WTC11 (cell line): ENCODE measurements around the gene TEX12. TPM values are rescaled to one million over a fixed set of nuclear protein-coding genes. Genes with fewer than 3 reads are reported as not detected.

ENCODE experiments used
- ATAC-seq: fragments of 200-7000 bp; cut with Tn5 transposase; 2 replicates; pipeline ENCODE4 v1.10.0; 2021; ENCODE audit warnings: mild to moderate bottlenecking, moderate library complexity
- CTCF ChIA-PET: fragments of 300-600 bp; sonication (Branson Sonifier 250); formaldehyde crosslinking; loops from one replicate; lab custom pipeline; 2021; ENCODE audit warnings: antibody characterized with exemption; lab: Charles Lee
- POLR2A ChIA-PET: fragments of 350-600 bp; sonication (Branson Sonifier 250); formaldehyde crosslinking; loops from one replicate; lab custom pipeline; 2021; ENCODE audit warnings: antibody characterized with exemption; lab: Charles Lee
- DNase-seq: peaks from one replicate; pipeline ENCODE4 v3.0.0; 2021; ENCODE audit warnings: low spot score
- H3K27ac Mint-ChIP-seq: 2 replicates; pipeline ENCODE4 v1.8.0; 2021; ENCODE audit warnings: mixed read lengths
- H3K27me3 Mint-ChIP-seq: 2 replicates; pipeline ENCODE4 v1.8.0; 2021; ENCODE audit warnings: low read depth, mild to moderate bottlenecking, moderate library complexity, mixed read lengths
- H3K36me3 Mint-ChIP-seq: 2 replicates; pipeline ENCODE4 v1.8.0; 2021; ENCODE audit warnings: mixed read lengths
- H3K4me1 Mint-ChIP-seq: 2 replicates; pipeline ENCODE4 v1.8.0; 2022; ENCODE audit warnings: mixed read lengths
- H3K4me3 Mint-ChIP-seq: 2 replicates; pipeline ENCODE4 v1.8.0; 2021; ENCODE audit warnings: mild to moderate bottlenecking, moderate library complexity, mixed read lengths
- H3K9me3 Mint-ChIP-seq: 2 replicates; pipeline ENCODE4 v1.8.0; 2021; ENCODE audit warnings: mixed read lengths
- CREM ChIP-seq: sonication (generic); formaldehyde crosslinking; IDR thresholded peaks from 2 replicates; pipeline ENCODE4 v1.8.1; 2022; ENCODE audit warnings: mild to moderate bottlenecking, missing genetic modification reagents, moderate library complexity
- GRHL2 ChIP-seq: fragments of 250-450 bp; sonication (Bioruptor Pico); IDR thresholded peaks from 2 replicates; pipeline ENCODE4 v1.8.0; 2022; ENCODE audit warnings: mild to moderate bottlenecking, moderate library complexity; ENCODE audit not compliant: insufficient replicate concordance, severe bottlenecking
- HMGA2 ChIP-seq: fragments of 250-450 bp; sonication (Bioruptor Pico); IDR thresholded peaks from 2 replicates; pipeline ENCODE4 v1.4.0; 2021; ENCODE audit warnings: mild to moderate bottlenecking, moderate library complexity
- IRF2 ChIP-seq: sonication (generic); formaldehyde crosslinking; IDR thresholded peaks from 2 replicates; pipeline ENCODE4 v1.8.0; 2022; ENCODE audit warnings: low read depth, missing genetic modification reagents, borderline replicate concordance
- JAZF1 ChIP-seq: fragments of 250-450 bp; sonication (Bioruptor Pico); IDR thresholded peaks from 2 replicates; pipeline ENCODE4 v1.9.0; 2021; ENCODE audit warnings: moderate library complexity, mild to moderate bottlenecking, inconsistent platforms
- MYBL2 ChIP-seq: sonication (generic); formaldehyde crosslinking; IDR thresholded peaks from 2 replicates; pipeline ENCODE4 v1.8.1; 2023; ENCODE audit warnings: mild to moderate bottlenecking, moderate library complexity, missing genetic modification reagents
- PRRX2 ChIP-seq: fragments of 250-450 bp; sonication (Bioruptor Pico); IDR thresholded peaks from 2 replicates; pipeline ENCODE4 v1.8.0; 2021; ENCODE audit warnings: mild to moderate bottlenecking
- RORB ChIP-seq: fragments of 250-450 bp; sonication (Bioruptor Pico); IDR thresholded peaks from 2 replicates; pipeline ENCODE4 v1.9.0; 2021; ENCODE audit warnings: mild to moderate bottlenecking
- SMAD4 ChIP-seq: sonication (generic); formaldehyde crosslinking; IDR thresholded peaks from 2 replicates; pipeline ENCODE4 v1.8.0; 2022; ENCODE audit warnings: mild to moderate bottlenecking, missing genetic modification reagents
- SP1 ChIP-seq: sonication (generic); formaldehyde crosslinking; conservative IDR thresholded peaks from 2 replicates; pipeline ENCODE4 v1.8.1; 2022; ENCODE audit warnings: missing genetic modification reagents
- TP53 ChIP-seq: sonication (generic); formaldehyde crosslinking; IDR thresholded peaks from 2 replicates; pipeline ENCODE4 v1.8.1; 2023; ENCODE audit warnings: mild to moderate bottlenecking, missing genetic modification reagents
- ZNF219 ChIP-seq: sonication (generic); formaldehyde crosslinking; IDR thresholded peaks from 2 replicates; pipeline ENCODE4 v1.8.0; 2023; ENCODE audit warnings: missing genetic modification reagents, mild to moderate bottlenecking, borderline replicate concordance
- ZNF232 ChIP-seq: sonication (generic); formaldehyde crosslinking; IDR thresholded peaks from 2 replicates; pipeline ENCODE4 v1.8.0; 2022; ENCODE audit warnings: mild to moderate bottlenecking, missing genetic modification reagents
- ZNF263 ChIP-seq: sonication (generic); formaldehyde crosslinking; IDR thresholded peaks from 2 replicates; pipeline ENCODE4 v1.8.1; 2022; ENCODE audit warnings: low read depth, mild to moderate bottlenecking, moderate library complexity, missing genetic modification reagents
- ZNF416 ChIP-seq: fragments of 250-450 bp; sonication (Bioruptor Pico); IDR thresholded peaks from 2 replicates; pipeline ENCODE4 v1.9.0; 2021; ENCODE audit warnings: mild to moderate bottlenecking, inconsistent platforms
- total RNA-seq: library from RNA; stranded (reverse); gene quantifications from 3 replicates; pipeline ENCODE4 v1.2.3, GENCODE V29; 2021
- TF ChIP-seq, protein P1 (sequence below): fragments of 200-600 bp; IDR thresholded peaks from 2 replicates; pipeline ENCODE4 v1.8.0; 2022; ENCODE audit warnings: antibody characterized with exemption
- TF ChIP-seq, protein P2 (sequence below): sonication (generic); formaldehyde crosslinking; IDR thresholded peaks from 2 replicates; pipeline ENCODE4 v1.8.1; 2023; ENCODE audit warnings: mild to moderate bottlenecking, moderate library complexity, missing genetic modification reagents
- TF ChIP-seq, protein P3 (sequence below): sonication (generic); formaldehyde crosslinking; IDR thresholded peaks from 2 replicates; pipeline ENCODE4 v1.8.1; 2023; ENCODE audit warnings: mild to moderate bottlenecking, missing genetic modification reagents
- TF ChIP-seq, protein P4 (sequence below): sonication (generic); formaldehyde crosslinking; IDR thresholded peaks from 2 replicates; pipeline ENCODE4 v1.8.0; 2022; ENCODE audit warnings: mild to moderate bottlenecking, missing genetic modification reagents
- TF ChIP-seq, protein P5 (sequence below): fragments of 250-450 bp; sonication (Bioruptor Pico); IDR thresholded peaks from 2 replicates; pipeline ENCODE4 v2.1.2; 2022; ENCODE audit warnings: mild to moderate bottlenecking, moderate library complexity
- TF ChIP-seq, protein P6 (sequence below): sonication (generic); formaldehyde crosslinking; IDR thresholded peaks from 2 replicates; pipeline ENCODE4 v1.8.1; 2022; ENCODE audit warnings: low read depth, mild to moderate bottlenecking, moderate library complexity, missing genetic modification reagents, borderline replicate concordance
- TF ChIP-seq, protein P7 (sequence below): fragments of 250-450 bp; sonication (Bioruptor Pico); IDR thresholded peaks from 2 replicates; pipeline ENCODE4 v1.8.0; 2021; ENCODE audit warnings: mild to moderate bottlenecking
- TF ChIP-seq, protein P8 (sequence below): sonication (generic); formaldehyde crosslinking; IDR thresholded peaks from 2 replicates; pipeline ENCODE4 v1.8.0; 2022; ENCODE audit warnings: mild to moderate bottlenecking, missing genetic modification reagents

TEX12 gene
- total RNA-seq, 1 experiment from 2014 or later = not detected

DNA sequence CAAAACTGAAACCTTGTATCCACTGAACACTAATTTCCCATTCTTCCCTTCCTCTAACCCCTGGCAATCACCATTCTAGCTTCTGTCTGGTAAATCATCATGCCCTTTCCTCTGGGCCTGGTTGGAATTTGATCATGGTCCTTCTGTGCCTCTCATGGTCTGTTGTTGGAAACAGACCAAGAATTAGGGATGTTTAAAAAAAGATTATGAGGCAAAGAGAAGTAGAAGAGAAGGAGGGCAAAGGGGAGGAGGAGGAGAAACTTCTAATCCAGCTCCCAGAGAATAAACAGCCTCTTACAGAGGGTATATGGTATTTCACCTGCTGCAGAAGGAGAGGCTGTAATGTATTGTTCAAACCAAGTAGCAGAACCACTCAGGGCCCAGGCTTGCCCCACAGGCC lies 18.7 kb downstream of the TEX12 start:
- Mint-ChIP-seq H3K36me3 (no peaks in the 10 kb centered on the region; the same call in 1 of the 2 replicates), H3K9me3 (peaks cover 5% of the 10 kb centered on the region), H3K4me3 (no peak overlapping the region), H3K27ac (no peak overlapping the region), H3K4me1 (peaks cover 3% of the 10 kb centered on the region), H3K27me3 (no peaks in the 10 kb centered on the region; the same call in 1 of the 2 replicates)
- ChIA-PET POLR2A (no interaction called here), CTCF (no interaction called here)
- TF ChIP-seq ZNF232 (CRISPR knock-in tag) = no peak
- TF ChIP-seq TP53 (CRISPR knock-in tag) = no peak
- TF ChIP-seq, protein P1, sequence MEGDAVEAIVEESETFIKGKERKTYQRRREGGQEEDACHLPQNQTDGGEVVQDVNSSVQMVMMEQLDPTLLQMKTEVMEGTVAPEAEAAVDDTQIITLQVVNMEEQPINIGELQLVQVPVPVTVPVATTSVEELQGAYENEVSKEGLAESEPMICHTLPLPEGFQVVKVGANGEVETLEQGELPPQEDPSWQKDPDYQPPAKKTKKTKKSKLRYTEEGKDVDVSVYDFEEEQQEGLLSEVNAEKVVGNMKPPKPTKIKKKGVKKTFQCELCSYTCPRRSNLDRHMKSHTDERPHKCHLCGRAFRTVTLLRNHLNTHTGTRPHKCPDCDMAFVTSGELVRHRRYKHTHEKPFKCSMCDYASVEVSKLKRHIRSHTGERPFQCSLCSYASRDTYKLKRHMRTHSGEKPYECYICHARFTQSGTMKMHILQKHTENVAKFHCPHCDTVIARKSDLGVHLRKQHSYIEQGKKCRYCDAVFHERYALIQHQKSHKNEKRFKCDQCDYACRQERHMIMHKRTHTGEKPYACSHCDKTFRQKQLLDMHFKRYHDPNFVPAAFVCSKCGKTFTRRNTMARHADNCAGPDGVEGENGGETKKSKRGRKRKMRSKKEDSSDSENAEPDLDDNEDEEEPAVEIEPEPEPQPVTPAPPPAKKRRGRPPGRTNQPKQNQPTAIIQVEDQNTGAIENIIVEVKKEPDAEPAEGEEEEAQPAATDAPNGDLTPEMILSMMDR = no peak
- TF ChIP-seq IRF2 (CRISPR knock-in tag) = no peak
- no peak for TF ChIP-seq CREM
- no peak for TF ChIP-seq HMGA2
- TF ChIP-seq ZNF263 (CRISPR knock-in tag) = no peak
- TF ChIP-seq RORB (CRISPR knock-in tag) = no peak
- no peak for TF ChIP-seq SP1 (CRISPR knock-in tag)
- no peak for TF ChIP-seq ZNF219 (CRISPR knock-in tag)
- no peak for TF ChIP-seq SMAD4 (CRISPR knock-in tag)
- no peak for TF ChIP-seq GRHL2 (CRISPR knock-in tag)
- TF ChIP-seq, protein P2, sequence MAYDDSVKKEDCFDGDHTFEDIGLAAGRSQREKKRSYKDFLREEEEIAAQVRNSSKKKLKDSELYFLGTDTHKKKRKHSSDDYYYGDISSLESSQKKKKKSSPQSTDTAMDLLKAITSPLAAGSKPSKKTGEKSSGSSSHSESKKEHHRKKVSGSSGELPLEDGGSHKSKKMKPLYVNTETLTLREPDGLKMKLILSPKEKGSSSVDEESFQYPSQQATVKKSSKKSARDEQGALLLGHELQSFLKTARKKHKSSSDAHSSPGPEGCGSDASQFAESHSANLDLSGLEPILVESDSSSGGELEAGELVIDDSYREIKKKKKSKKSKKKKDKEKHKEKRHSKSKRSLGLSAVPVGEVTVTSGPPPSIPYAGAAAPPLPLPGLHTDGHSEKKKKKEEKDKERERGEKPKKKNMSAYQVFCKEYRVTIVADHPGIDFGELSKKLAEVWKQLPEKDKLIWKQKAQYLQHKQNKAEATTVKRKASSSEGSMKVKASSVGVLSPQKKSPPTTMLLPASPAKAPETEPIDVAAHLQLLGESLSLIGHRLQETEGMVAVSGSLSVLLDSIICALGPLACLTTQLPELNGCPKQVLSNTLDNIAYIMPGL (CRISPR knock-in tag) = no peak
- TF ChIP-seq, protein P3, sequence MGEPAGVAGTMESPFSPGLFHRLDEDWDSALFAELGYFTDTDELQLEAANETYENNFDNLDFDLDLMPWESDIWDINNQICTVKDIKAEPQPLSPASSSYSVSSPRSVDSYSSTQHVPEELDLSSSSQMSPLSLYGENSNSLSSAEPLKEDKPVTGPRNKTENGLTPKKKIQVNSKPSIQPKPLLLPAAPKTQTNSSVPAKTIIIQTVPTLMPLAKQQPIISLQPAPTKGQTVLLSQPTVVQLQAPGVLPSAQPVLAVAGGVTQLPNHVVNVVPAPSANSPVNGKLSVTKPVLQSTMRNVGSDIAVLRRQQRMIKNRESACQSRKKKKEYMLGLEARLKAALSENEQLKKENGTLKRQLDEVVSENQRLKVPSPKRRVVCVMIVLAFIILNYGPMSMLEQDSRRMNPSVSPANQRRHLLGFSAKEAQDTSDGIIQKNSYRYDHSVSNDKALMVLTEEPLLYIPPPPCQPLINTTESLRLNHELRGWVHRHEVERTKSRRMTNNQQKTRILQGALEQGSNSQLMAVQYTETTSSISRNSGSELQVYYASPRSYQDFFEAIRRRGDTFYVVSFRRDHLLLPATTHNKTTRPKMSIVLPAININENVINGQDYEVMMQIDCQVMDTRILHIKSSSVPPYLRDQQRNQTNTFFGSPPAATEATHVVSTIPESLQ (CRISPR knock-in tag) = no peak
- TF ChIP-seq PRRX2 (CRISPR knock-in tag) = no peak
- ATAC-seq (no peak), DNase-seq (no peak)

DNA sequence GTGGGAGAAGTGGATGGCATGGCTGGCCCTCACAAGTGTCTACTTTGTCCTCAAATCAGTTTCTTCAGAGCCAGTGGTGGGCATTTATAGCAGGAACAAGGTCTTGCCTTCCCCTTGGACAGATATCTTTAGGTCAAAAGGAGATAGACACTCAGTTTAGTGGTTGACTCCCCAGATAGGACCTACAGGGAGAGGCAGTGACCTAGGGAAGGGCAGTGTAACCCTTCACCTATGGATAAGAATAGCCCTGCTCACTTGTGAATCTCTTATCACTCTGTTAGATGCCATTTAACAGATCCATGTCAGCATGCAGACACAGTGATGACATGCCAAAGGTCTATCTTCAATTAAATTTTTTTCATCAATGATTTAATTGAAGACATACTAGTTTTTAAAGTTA lies 19.1 kb downstream of the TEX12 start:
- Mint-ChIP-seq H3K36me3 (no peaks in the 10 kb centered on the region; the same call in 1 of the 2 replicates), H3K9me3 (peaks cover 4% of the 10 kb centered on the region), H3K4me3 (no peak overlapping the region), H3K27me3 (no peaks in the 10 kb centered on the region; the same call in 1 of the 2 replicates), H3K4me1 (peaks cover 3% of the 10 kb centered on the region), H3K27ac (no peak overlapping the region)
- no peak for ATAC-seq
- CTCF ChIA-PET = no interaction called here
- POLR2A ChIA-PET = no interaction called here
- no peak for DNase-seq
- no peak for TF ChIP-seq ZNF416 (CRISPR knock-in tag)
- TF ChIP-seq, protein P2 (CRISPR knock-in tag) = no peak
- TF ChIP-seq MYBL2 (CRISPR knock-in tag) = no peak
- TF ChIP-seq, protein P4, sequence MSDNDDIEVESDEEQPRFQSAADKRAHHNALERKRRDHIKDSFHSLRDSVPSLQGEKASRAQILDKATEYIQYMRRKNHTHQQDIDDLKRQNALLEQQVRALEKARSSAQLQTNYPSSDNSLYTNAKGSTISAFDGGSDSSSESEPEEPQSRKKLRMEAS (CRISPR knock-in tag) = no peak
- no peak for TF ChIP-seq ZNF232 (CRISPR knock-in tag)
- TF ChIP-seq, protein P5, sequence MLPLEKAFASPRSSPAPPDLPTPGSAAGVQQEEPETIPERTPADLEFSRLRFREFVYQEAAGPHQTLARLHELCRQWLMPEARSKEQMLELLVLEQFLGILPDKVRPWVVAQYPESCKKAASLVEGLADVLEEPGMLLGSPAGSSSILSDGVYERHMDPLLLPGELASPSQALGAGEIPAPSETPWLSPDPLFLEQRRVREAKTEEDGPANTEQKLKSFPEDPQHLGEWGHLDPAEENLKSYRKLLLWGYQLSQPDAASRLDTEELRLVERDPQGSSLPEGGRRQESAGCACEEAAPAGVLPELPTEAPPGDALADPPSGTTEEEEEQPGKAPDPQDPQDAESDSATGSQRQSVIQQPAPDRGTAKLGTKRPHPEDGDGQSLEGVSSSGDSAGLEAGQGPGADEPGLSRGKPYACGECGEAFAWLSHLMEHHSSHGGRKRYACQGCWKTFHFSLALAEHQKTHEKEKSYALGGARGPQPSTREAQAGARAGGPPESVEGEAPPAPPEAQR = no peak
- TF ChIP-seq, protein P6, sequence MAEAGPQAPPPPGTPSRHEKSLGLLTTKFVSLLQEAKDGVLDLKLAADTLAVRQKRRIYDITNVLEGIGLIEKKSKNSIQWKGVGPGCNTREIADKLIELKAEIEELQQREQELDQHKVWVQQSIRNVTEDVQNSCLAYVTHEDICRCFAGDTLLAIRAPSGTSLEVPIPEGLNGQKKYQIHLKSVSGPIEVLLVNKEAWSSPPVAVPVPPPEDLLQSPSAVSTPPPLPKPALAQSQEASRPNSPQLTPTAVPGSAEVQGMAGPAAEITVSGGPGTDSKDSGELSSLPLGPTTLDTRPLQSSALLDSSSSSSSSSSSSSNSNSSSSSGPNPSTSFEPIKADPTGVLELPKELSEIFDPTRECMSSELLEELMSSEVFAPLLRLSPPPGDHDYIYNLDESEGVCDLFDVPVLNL (CRISPR knock-in tag) = no peak
- TF ChIP-seq JAZF1 (CRISPR knock-in tag) = no peak
- TF ChIP-seq, protein P7, sequence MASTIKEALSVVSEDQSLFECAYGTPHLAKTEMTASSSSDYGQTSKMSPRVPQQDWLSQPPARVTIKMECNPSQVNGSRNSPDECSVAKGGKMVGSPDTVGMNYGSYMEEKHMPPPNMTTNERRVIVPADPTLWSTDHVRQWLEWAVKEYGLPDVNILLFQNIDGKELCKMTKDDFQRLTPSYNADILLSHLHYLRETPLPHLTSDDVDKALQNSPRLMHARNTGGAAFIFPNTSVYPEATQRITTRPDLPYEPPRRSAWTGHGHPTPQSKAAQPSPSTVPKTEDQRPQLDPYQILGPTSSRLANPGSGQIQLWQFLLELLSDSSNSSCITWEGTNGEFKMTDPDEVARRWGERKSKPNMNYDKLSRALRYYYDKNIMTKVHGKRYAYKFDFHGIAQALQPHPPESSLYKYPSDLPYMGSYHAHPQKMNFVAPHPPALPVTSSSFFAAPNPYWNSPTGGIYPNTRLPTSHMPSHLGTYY (CRISPR knock-in tag) = no peak
- TF ChIP-seq, protein P8, sequence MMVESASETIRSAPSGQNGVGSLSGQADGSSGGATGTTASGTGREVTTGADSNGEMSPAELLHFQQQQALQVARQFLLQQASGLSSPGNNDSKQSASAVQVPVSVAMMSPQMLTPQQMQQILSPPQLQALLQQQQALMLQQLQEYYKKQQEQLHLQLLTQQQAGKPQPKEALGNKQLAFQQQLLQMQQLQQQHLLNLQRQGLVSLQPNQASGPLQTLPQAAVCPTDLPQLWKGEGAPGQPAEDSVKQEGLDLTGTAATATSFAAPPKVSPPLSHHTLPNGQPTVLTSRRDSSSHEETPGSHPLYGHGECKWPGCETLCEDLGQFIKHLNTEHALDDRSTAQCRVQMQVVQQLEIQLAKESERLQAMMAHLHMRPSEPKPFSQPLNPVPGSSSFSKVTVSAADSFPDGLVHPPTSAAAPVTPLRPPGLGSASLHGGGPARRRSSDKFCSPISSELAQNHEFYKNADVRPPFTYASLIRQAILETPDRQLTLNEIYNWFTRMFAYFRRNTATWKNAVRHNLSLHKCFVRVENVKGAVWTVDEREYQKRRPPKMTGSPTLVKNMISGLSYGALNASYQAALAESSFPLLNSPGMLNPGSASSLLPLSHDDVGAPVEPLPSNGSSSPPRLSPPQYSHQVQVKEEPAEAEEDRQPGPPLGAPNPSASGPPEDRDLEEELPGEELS (CRISPR knock-in tag) = no peak
